Measurements from ENCODE around the gene KCNQ1OT1.

GRCh38 chr11:2673871-2674471, 25.8 kb downstream of the KCNQ1OT1 start:
- TF ChIP-seq POLR2A (IDR thresholded peaks at IDR 0.05; ENCODE audit: extremely low read depth, insufficient read length) (no peak), CTCF (IDR thresholded peaks at IDR 0.05; ENCODE audit: low read depth, low read length) (no peak)
